Osteoblast (primary cell): ENCODE data around the gene STRN4. TPM values are rescaled to one million over a fixed set of nuclear protein-coding genes. Genes with fewer than 3 reads are reported as not detected.

Source experiments
- DNase-seq: peaks from one replicate; pipeline ENCODE4 v3.0.0; 2011; ENCODE audit warnings: low spot score, mixed read lengths; ENCODE audit not compliant: insufficient read length; ENCODE audit errors: missing footprints
- H2AFZ ChIP-seq: 2 replicates; pipeline ENCODE4 v1.6.0; 2011; ENCODE audit warnings: mild to moderate bottlenecking, low read length
- H3K27ac ChIP-seq: 2 replicates; pipeline ENCODE4 v1.5.1; 2011; ENCODE audit warnings: mild to moderate bottlenecking, low read depth, low read length, moderate library complexity
- H3K27me3 ChIP-seq: 2 replicates; pipeline ENCODE4 v1.6.0; 2012; ENCODE audit warnings: mild to moderate bottlenecking, control low read depth, inconsistent platforms, low read length, moderate library complexity; ENCODE audit not compliant: insufficient read depth
- H3K36me3 ChIP-seq: 2 replicates; pipeline ENCODE4 v1.5.1; 2011; ENCODE audit warnings: mild to moderate bottlenecking, low read length, control low read depth, moderate library complexity; ENCODE audit not compliant: insufficient read depth
- H3K4me1 ChIP-seq: 2 replicates; pipeline ENCODE4 v1.5.1; 2011; ENCODE audit warnings: mild to moderate bottlenecking, low read length, control low read depth, moderate library complexity; ENCODE audit not compliant: insufficient read depth
- H3K4me2 ChIP-seq: 2 replicates; pipeline ENCODE4 v1.6.0; 2011; ENCODE audit warnings: mild to moderate bottlenecking, low read length; ENCODE audit not compliant: insufficient read depth
- H3K4me3 ChIP-seq: fragments of 200-600 bp; sonication (generic); 3 replicates; pipeline ENCODE4 v1.5.1; 2012; ENCODE audit warnings: mild to moderate bottlenecking, low read length, inconsistent platforms; ENCODE audit not compliant: insufficient read depth
- H3K79me2 ChIP-seq: 2 replicates; pipeline ENCODE4 v1.6.0; 2012; ENCODE audit warnings: mild to moderate bottlenecking, low read length, control low read depth, inconsistent platforms; ENCODE audit not compliant: insufficient read depth
- H3K9me3 ChIP-seq: 2 replicates; pipeline ENCODE4 v1.5.1; 2011; ENCODE audit warnings: low read depth, low read length, control low read depth
- H4K20me1 ChIP-seq: 2 replicates; pipeline ENCODE4 v1.6.0; 2012; ENCODE audit warnings: mild to moderate bottlenecking, low read length, control low read depth; ENCODE audit not compliant: insufficient read depth
- CTCF ChIP-seq: IDR thresholded peaks from 2 replicates; pipeline ENCODE4 v1.5.1; 2011; ENCODE audit warnings: mild to moderate bottlenecking, low read depth, low read length, moderate library complexity; ENCODE audit errors: extremely low read depth
- total RNA-seq: library from RNA; depleted of rRNA; stranded (reverse); fragments of >200 nt; gene quantifications from 2 replicates; pipeline ENCODE4 v1.2.3, GENCODE V29; 2012

STRN4 gene
- total RNA-seq, 1 donor, result 56.5 TPM

- Histone ChIP-seq H3K4me1 (peaks cover 10% of the 10 kb centered on the region), H3K79me2 (peaks cover 19% of the 10 kb centered on the region), H3K27me3 (no peaks in the 10 kb centered on the region), H3K9me3 (no peaks in the 10 kb centered on the region), H3K4me2 (no peak overlapping the region), H3K4me3 (no peak overlapping the region), H4K20me1 (peaks cover 8% of the 10 kb centered on the region), H2AFZ (no peak overlapping the region), H3K27ac (no peak overlapping the region), H3K36me3 (peaks cover 58% of the 10 kb centered on the region)
- no peak for TF ChIP-seq CTCF
- peak; percentile 86 for DNase-seq
These were observed 26.4 kb downstream of the STRN4 start for GRCh38 chr19:46719629-46720502.

DNA sequence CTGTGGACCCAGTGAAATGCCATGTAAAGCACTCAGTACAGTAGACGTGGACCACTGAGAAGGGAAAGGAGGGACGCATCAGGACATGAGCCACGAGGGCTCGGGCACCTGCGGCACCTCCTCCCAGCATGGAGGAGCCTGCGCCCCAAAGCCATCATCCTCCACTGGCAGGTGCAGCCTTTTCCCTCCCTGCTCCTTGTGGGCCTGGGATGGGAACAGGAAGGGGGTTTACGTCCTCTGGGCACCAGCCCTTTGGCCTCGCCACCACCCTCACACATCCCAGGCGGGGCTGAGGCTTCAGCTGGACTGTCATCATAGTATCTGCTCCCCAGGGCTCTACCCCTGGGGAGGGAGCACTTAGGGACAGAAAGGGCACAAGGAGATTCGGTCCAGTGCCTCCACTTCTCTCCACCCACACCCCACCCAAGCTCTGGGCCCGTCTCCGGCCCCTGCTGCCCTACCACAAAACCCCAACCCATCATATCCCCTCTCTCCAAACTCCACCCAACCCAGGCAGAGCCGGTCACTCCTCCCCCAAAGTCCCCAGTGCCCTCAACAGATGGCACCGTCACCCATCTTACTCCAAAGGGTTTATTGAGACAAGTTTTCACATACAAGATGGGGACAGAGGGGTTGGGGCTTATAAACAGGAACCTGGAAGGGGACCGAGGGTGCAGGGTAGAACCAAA, 27.2 kb downstream of the STRN4 start:
- H3K9me3 ChIP-seq, result no peaks in the 10 kb centered on the region
- peaks cover 51% of the 10 kb centered on the region for H3K36me3 ChIP-seq
- peaks cover 12% of the 10 kb centered on the region for H3K4me1 ChIP-seq
- no peak overlapping the region for H3K4me2 ChIP-seq
- H3K27ac ChIP-seq, result no peak overlapping the region
- peak; percentile 72 for DNase-seq
- peaks cover 23% of the 10 kb centered on the region for H3K79me2 ChIP-seq
- H3K27me3 ChIP-seq, result no peaks in the 10 kb centered on the region
- no peak overlapping the region for H3K4me3 ChIP-seq
- TF ChIP-seq CTCF, result no peak
- peaks cover 6% of the 10 kb centered on the region for H4K20me1 ChIP-seq
- no peak overlapping the region for H2AFZ ChIP-seq

GRCh38 chr19:46718157-46718933, 27.9 kb downstream of the STRN4 start:
- peak overlapping the region; percentile 28 for H3K27ac ChIP-seq

More at GRCh38 chr19:46718157-46718933, 27.9 kb downstream of the STRN4 start:
- H2AFZ ChIP-seq, result no peak overlapping the region
- no peak for TF ChIP-seq CTCF
- DNase-seq, result peak; percentile 85
- H3K4me1 ChIP-seq, result peaks cover 12% of the 10 kb centered on the region
- H3K4me2 ChIP-seq, result peak overlapping the region; percentile 97
- H3K9me3 ChIP-seq, result no peaks in the 10 kb centered on the region
- no peaks in the 10 kb centered on the region for H3K27me3 ChIP-seq
- H3K79me2 ChIP-seq, result peaks cover 23% of the 10 kb centered on the region
- H4K20me1 ChIP-seq, result peaks cover 5% of the 10 kb centered on the region
- no peak overlapping the region for H3K4me3 ChIP-seq
- peaks cover 44% of the 10 kb centered on the region for H3K36me3 ChIP-seq
